GM18868 (cell line): Measurements from ENCODE around the gene ZNF600.
"Not testable (repeated sequence)": the region's sequence is repeated elsewhere in the genome, so short reads cannot be mapped to it uniquely, and the experiment has no call there.

Source experiments
- ATAC-seq: cut with Tn5 transposase; IDR thresholded peaks from one replicate; pipeline ENCODE4 v1.9.1; 2021; ENCODE audit warnings: mild to moderate bottlenecking, moderate library complexity; ENCODE audit not compliant: unreplicated experiment

Gene ZNF600

DNA sequence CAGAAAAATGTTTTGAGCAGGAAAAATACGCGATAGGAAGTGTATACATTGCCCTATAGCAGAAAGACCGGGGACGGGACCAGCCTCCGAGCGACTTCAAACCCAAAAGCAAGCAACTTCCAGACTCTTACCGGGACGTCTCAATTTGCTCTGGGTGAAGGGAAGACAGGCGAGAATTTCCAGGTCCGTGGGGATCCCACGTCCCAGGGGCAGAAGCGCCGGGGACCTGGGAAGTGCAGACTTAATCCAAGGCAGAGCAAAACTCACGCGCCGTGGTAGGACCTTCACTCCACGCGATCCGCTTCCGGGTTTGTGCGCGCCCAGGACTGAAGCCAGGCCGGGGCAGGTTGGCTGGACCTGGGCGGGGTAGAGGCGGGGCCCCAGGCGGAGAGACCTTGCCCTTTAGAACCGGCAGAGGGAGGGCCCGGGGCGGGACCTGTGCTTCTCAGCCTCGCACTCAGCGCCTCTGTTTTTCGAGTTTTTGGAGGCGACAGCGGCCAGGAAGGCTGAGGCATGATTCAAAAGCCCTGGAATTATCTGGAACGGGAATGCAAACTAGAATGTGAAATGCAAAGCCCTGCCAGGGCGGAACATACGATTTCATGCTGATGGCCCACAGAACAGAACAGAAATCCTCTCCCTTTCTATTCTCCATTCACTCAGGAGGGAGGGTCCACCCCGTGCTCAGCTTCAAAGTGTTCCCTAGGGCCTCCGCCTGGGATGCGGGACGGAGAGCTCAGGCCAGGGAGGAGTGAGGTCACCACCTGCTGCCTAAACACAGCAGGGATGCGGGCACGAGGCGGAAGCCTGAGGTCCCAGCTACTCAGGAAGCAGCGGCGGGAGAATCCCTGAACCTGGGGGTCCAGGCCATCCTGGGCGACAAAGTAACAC is at the start of gene ZNF600:
TSS of gene ZNF600 (minus strand) at position 328 of the 891 bp plus-strand sequence. CDS start 7,903 bp downstream, outside the sequence.
- peak; percentile 94 for ATAC-seq

DNA sequence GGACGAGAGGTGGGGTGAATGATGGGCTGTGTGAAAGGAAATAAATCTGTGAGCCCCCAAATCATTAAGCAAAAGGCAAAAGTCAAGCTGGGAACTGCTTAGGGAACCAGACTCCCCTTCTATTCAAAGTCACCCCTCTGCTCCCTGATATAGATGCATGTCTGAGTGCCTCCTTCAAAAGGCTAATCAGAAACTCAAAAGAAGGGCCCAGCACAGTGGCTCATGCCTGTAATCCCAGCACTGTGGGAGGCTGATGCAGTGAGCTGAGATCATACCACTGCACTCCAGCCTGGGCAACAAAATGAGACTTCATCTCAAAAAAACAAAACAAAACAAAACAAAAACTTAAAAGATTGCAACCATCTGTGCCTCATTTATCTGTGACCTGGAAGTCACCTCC is 47.7 kb upstream of the ZNF600 start:
- not testable (repeated sequence) for ATAC-seq

- not testable (repeated sequence) for ATAC-seq
Observed at GRCh38 chr19:52833541-52833940, 47.0 kb upstream of the ZNF600 start.

DNA sequence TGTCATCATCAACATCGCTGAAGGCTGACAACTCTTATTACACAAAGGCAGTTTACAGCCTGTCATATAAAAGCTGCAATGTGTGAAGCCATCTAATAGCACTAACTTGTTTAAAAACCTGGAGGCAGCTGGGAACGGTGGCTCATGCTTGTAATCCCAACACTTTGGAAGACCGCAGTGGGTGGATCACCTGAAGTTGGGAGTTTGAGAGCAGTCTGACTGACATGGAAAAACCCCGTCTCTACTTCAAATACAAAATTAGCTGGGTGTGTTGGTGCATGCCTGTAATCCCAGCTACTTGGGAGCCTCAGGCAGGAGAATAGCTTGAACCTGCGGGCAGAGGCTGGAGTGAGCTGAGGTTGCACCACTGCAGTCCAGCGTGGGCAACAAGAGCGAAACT is 43.3 kb upstream of the ZNF600 start:
- not testable (repeated sequence) for ATAC-seq

DNA sequence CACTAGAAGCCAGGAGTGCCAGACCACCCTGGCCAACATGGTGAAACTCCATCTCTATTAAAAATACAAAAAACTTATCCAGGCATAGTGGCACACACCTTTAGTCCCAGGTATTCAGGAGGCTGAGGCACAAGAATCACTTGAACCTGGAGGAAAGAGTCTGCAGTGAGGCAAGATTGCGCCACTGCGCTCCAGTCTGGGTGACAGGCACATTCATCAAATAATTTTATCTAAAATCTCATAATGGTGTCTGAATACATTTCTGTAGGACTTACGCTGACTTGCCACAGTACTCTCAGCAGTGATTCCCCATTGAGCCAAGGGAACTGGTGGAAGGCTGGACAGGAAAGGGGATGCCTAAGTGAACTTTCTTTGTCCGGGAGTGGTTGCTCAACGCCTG is 39.2 kb upstream of the ZNF600 start:
- no peak for ATAC-seq

DNA sequence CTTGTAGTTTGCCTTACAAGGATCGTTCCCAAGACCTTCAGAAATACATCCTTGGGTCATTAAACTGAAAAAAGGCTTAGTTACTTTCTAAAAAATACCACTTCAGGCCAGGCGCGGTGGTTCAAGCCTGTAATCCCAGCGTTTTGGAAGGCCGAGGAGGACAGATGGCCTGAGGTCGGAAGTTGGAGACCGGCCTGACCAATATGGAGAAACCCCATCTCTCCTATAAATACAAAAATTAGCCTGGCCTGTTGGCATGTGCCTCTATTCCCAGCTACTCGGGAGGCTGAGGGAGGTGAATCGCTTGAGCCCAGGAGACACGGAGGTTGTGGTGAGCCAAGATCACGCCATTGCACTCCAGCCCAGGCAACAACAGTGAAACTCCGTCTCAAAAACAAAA is 37.1 kb upstream of the ZNF600 start:
- ATAC-seq: no peak

DNA sequence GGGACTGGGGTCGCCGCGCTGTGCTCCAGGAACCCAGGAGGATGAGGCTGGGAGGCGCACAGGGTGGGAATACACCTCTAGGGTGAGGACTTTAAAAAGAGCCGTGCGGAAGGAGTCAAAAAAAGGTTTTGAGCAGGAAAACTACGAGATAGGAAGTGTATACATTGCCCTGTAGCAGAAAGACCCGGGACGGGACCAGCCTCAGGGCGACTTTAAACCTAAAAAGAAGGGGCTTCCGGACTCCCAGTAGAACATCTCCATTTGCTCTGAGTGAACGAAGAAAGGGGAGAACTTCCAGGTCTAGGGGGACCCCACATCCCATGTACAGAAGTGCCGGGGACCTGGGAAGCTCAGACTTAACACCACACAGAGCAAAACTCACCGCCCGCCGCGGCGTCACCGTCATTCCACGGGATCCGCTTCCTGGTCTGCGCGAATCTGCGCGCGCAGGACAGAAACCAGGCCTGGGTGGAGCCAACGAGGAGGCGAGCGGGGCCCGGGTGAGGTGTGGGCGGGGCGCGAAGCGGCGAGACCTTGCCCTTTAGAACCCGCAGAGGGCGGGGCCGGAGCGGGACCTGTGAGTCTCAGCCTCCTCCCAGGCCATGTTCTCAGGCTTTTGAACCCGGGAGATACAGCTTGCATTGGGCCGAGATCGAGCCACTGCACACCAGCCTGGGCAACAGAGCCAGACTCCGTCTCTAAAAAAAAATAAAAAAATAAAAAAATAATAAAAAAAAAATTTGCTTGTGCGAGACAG is 34.8 kb upstream of the ZNF600 start, which contains the start of gene ZNF28:
TSS of gene ZNF28 (minus strand) at position 430 of the 757 bp plus-strand sequence. CDS start 3,675 bp downstream, outside the sequence.
- peak; percentile 98 for ATAC-seq

DNA sequence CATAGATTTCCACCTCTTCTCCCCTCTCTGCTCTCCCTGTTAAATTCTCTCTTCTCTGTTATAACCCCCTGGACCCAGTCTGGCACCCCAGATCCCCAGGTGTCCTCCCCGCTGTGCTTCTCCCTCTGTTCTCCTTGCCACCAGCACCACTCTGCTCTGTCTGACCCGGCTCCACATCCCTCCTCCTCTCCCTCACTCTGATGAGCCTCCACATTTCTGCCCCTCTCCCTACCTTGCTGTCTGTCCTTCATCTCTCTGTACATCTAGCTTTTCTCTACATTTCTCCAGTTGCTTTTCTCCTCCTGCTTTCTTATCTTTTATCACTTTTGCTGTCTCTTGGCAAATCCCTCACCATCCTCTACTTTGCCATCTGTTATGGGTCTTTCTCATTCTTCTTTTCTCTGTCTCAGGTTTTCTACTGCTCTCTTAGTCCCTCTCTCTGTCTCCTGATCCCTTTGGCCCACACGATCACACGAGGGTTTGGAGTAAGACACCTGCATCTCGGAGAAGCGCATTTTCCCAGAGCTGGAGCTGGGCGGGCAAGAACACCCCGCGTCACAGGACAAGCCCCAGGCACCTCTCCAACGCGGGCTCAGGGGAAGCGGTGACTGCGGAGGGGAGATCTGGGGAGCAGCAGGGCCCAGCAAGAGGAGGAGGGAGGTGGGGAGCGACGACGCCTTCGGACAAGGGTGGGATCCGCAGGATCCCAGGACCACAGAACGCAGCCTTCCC is 34.0 kb upstream of the ZNF600 start:
- peak; percentile 19 for ATAC-seq

DNA sequence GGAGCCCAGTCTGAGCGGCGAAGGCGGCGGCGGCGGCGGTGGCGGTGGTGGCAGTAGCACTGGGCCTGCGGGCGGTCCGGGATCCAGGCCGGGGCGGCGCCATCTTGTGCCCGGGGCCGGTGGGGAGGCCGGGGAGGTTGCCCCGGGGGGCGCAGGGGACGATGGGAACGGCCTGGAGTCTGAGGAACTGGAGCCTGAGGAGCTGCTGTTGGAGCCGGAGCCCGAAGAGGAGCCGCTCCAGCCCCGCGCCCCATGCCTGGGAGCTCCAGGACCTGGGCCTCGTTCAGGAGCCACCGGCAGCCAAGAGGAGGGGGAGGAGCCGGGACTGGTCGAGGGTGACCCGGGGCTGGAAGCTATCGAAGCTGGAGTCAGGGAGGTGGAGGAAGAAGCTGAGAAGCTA is 23.2 kb upstream of the ZNF600 start:
- no peak for ATAC-seq

DNA sequence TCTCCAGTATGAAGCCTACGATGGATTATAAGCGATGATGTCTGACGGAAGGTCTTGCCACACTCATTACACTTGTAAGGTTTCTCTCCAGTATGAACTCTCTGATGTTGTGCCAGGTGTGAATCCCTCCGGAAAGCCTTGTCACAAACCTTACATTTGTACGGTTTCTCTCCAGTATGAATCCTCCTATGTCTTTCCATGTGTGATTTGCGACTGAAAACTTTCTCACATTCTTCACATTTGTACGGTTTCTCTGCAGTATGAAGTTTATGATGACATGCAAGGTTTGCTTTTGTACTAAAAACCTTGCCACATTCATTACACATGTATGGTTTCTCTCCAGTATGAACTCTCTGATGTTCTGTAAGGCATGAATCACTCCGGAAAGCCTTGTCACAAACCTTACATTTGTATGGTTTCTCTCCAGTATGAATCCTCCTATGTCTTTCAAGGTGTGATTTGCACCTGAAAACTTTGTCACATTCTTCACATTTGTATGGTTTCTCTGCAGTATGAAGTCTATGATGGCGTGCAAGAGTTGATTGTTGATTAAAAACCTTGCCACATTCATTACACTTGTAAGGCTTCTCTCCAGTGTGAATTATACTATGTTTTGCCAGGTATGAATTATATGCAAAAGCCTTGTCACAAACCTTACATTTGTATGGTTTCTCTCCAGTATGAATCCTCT is 13.5 kb upstream of the ZNF600 start:
- not testable (repeated sequence) for ATAC-seq

DNA sequence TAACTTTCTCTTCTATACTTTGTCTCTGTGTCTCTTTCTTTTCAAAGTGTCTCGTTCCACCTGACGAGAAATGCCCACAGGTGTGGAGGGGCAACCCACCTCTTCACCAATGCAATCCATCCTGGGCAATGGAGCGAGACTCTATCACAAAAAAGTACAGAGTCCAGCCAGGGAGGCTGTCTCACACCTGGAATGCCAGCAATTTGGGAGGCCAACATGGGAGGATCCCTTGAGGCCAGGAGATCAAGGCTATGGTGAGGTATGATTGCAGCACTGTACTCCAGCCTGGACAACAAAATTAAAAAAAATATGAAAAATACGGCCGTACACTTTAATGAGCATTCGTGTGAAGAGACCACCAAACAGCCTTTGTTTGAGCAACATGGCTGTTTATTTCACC is 2.8 kb upstream of the ZNF600 start:
- ATAC-seq: no peak

DNA sequence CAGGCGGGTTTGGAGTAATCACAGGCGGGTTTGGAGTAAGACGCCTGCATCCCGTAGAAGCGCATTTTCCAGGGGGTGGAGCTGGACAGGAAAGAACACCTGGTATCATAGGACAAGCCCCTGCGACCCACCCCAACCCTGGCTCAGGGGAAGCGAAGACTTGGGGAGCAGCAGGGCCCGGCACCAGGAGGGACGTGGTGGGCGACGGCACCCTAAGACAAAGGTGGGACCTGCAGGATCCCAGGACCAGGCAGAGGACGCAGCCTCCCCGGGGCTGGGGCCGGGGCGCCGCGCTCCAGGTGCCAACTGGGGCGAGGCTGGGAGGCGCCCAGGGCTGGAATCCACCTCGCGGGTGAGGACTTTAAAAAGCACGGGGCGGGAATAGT is 520 bp downstream of the ZNF600 start:
- peak; percentile 32 for ATAC-seq

GRCh38 chr19:52785506-52785905 is 1.1 kb downstream of the ZNF600 start:
- ATAC-seq: no peak

DNA sequence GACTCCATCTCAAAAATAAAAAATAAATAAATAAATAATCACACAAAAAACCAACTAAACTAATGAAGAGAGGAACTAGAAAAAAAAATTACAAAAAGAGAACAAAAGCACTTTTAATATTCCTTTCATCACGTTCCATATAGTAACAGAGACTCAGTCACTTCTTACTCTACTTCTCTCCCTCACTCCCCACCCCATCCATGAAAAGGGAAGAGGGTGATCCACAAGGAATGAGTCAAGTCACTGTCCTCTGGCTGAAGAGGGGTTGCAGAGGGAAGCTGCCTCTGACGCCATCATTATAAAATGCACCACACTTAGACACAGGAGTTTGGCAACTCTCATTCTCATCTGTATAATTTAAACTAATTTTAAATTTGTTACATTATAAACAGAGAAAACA is 3.7 kb downstream of the ZNF600 start:
- ATAC-seq: not testable (repeated sequence)

DNA sequence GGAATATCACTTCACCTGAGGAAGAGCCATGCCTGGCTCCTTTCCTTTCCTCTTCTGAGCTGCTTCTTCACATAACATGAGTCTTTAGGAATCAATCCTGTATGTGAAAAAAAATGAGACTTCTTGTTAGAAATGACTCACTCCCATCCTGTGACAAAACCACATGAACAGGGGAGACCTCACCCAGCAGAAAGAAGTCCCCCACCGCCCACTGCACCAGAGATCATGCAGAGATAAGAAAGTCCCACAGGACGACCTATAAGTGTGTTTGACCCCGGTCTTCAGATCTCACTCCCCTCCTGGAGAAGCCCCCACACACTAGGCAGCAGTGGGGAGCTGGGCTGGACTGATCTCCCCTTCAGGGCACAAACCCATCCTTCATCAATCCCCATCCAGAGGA is 7.8 kb downstream of the ZNF600 start:
- no peak for ATAC-seq

GRCh38 chr19:52756447-52756846 is 30.1 kb downstream of the ZNF600 start:
- not testable (repeated sequence) for ATAC-seq

DNA sequence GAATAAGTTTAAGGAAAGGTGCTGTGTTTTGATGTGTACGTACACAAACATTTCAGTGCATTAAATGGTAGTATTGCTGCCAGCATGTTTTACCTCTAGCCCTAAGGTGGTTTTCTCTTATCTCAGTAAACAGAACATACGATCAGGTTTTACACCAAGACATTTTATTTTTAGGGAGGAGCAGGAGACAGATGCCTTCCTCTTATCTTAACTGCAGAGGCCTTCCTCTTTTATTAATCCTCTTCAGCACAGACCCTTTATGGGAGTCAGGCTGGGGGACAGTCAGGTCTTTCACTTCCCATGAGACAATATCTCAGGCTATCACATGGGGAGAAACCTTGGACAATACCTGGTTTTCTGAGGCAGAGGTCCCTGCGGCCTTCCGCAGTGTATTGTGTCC is 36.8 kb downstream of the ZNF600 start:
- ATAC-seq: no peak

DNA sequence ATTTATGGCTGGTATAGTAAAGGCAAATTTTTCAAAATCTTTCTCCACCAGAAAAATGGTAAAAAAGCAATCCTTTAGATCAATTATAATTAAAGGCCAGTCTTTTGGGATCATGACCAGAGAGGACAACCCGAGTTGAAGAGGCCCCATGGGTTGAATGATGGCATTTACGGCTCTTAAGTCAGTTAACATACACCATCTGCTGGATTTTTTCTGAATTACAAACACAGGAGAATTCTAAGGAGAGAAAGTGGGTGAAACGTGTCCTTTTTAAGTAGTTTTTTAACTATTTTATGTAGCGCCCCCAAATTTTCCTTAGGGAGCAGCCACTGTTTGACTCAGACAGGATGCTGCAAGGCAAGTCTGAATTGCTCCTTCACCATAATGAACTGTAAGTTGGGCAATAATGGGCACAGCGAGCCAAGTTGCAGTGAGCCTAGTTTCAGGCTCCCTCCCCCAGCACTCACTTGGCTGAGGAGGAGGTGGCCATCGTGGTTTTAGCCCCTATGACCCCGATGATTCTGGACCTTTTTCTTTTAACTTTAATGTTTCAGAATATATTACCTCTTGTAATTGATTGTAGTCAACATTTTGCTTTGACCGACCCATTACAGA is 38.1 kb downstream of the ZNF600 start:
- ATAC-seq: no peak

GRCh38 chr19:52745919-52746318 is 40.7 kb downstream of the ZNF600 start:
- not testable (repeated sequence) for ATAC-seq

- ATAC-seq: no peak
Observed at GRCh38 chr19:52743091-52743490, 43.5 kb downstream of the ZNF600 start.
